Ishikawa (cell line): ENCODE measurements around the gene LRTM2.

Experiments used
- FOXM1 ChIP-seq: IDR thresholded peaks from 2 replicates; pipeline ENCODE4 v1.6.1; 2012; ENCODE audit warnings: low read depth, borderline replicate concordance
- RAD21 ChIP-seq: IDR thresholded peaks from 2 replicates; pipeline ENCODE4 v1.6.1; 2012; ENCODE audit warnings: low read depth
- TAF1 ChIP-seq: IDR thresholded peaks from 2 replicates; pipeline ENCODE4 v1.6.1; 2012; ENCODE audit warnings: low read depth, mild to moderate bottlenecking

DNA sequence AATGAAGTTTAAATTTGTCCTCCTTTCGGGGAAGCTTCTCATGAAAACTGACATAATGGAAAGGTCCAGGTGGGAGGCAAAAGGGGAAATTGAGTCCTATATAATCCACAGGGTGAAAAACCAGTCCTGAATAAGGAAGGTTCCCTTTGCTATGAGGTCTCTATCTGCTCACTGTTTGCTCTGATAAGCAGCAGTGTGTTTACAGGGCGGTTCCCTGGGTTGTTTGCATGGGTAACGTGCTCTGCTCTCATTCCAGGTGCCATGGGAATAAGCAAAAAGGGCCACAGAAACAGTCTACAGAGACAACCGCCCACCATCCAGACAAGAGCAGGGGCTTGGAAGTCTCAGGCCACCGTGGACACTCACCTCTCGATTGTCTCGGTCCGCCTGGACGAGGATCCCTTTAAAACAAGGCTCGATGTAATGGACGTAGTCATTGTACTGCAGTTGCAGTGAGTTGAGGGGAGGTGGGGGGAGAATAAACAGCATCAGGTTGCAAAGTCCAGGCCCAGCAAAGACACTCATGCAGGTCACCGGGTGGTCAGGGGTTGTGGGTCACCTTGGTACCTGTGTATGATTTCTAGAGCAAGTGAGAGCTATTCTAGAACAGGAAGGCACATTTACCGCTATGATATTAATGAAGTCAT is 65.4 kb downstream of the LRTM2 start:
- TF ChIP-seq RAD21 (no peak), TAF1 (no peak), FOXM1 (no peak)
